HEK293 (cell line): ENCODE data around the gene LY6G5C.

Source experiments
- CTCF ChIA-PET: fragments of 350-600 bp; formaldehyde crosslinking; extraction: SDS; loops from one replicate; lab custom pipeline; 2021; ENCODE audit warnings: antibody characterized with exemption; lab: Yijun Ruan, JAX
- POLR2A ChIA-PET: fragments of 300-600 bp; formaldehyde crosslinking; extraction: SDS; loops from one replicate; lab custom pipeline; 2020; ENCODE audit warnings: antibody characterized with exemption, inconsistent platforms; lab: Yijun Ruan, JAX
- H3K27ac ChIP-seq: fragments of 200-500 bp; sonication (Bioruptor generic); 2 replicates; pipeline ENCODE4 v1.5.1; 2014; ENCODE audit warnings: low read depth, low read length, control low read depth, inconsistent platforms; ENCODE audit errors: extremely low read depth
- H3K36me3 ChIP-seq, 2 experiments: fragments of 200-500 bp in 1 of 2; sonication (Bioruptor generic) in 1 of 2; 1 replicate in 1 of 2; 2 replicates in 1 of 2; pipeline ENCODE4 v1.5.1; 2014 to 2017; ENCODE audit warnings: inconsistent platforms in 2 of 2, low read length in 2 of 2; ENCODE audit not compliant: control insufficient read depth in 2 of 2, insufficient read depth in 1 of 2
- H3K4me1 ChIP-seq: fragments of 200-500 bp; sonication (Bioruptor generic); 2 replicates; pipeline ENCODE4 v1.5.1; 2014; ENCODE audit warnings: mild to moderate bottlenecking, low read length, inconsistent platforms; ENCODE audit not compliant: control insufficient read depth, insufficient read depth
- H3K4me3 ChIP-seq: 2 replicates; pipeline ENCODE4 v1.5.1; 2011; ENCODE audit warnings: low read depth, mild to moderate bottlenecking, control low read depth, low read length, moderate library complexity
- H3K9me3 ChIP-seq: fragments of 200-500 bp; sonication (Bioruptor generic); 2 replicates; pipeline ENCODE4 v1.5.1; 2014; ENCODE audit warnings: low read depth, low read length, inconsistent platforms; ENCODE audit not compliant: control insufficient read depth, insufficient read depth
- BCL11B ChIP-seq: fragments of 450-650 bp; formaldehyde crosslinking; IDR thresholded peaks from 2 replicates; pipeline ENCODE4 v1.5.1; 2016; ENCODE audit warnings: low read depth, missing biosample characterization, missing genetic modification characterization
- KLF10 ChIP-seq: fragments of 450-650 bp; IDR thresholded peaks from 2 replicates; pipeline ENCODE4 v1.5.1; 2018; ENCODE audit warnings: missing biosample characterization, mild to moderate bottlenecking, missing genetic modification characterization
- ZBTB1 ChIP-seq: fragments of 450-650 bp; formaldehyde crosslinking; IDR thresholded peaks from 2 replicates; pipeline ENCODE4 v1.5.1; 2016; ENCODE audit warnings: missing biosample characterization, missing genetic modification characterization
- ZFP41 ChIP-seq: fragments of 450-650 bp; formaldehyde crosslinking; IDR thresholded peaks from 2 replicates; pipeline ENCODE4 v1.5.1; 2016; ENCODE audit warnings: missing biosample characterization, missing genetic modification characterization, borderline replicate concordance
- ZNF114 ChIP-seq: fragments of 450-650 bp; formaldehyde crosslinking; IDR thresholded peaks from 2 replicates; pipeline ENCODE4 v1.5.0; 2017; ENCODE audit warnings: missing biosample characterization, missing genetic modification characterization
- ZNF169 ChIP-seq: fragments of 450-650 bp; formaldehyde crosslinking; IDR thresholded peaks from 2 replicates; pipeline ENCODE4 v1.5.1; 2016; ENCODE audit warnings: missing biosample characterization, missing genetic modification characterization
- ZNF248 ChIP-seq: fragments of 450-650 bp; formaldehyde crosslinking; IDR thresholded peaks from 2 replicates; pipeline ENCODE4 v1.5.1; 2017; ENCODE audit warnings: missing biosample characterization, missing genetic modification characterization
- ZNF404 ChIP-seq: fragments of 450-650 bp; formaldehyde crosslinking; IDR thresholded peaks from 2 replicates; pipeline ENCODE4 v1.5.1; 2017; ENCODE audit warnings: missing biosample characterization, missing genetic modification characterization
- ZNF48 ChIP-seq: fragments of 450-650 bp; formaldehyde crosslinking; IDR thresholded peaks from 2 replicates; pipeline ENCODE4 v1.5.1; 2016; ENCODE audit warnings: missing biosample characterization, missing genetic modification characterization
- ZNF514 ChIP-seq: fragments of 450-650 bp; formaldehyde crosslinking; IDR thresholded peaks from 2 replicates; pipeline ENCODE4 v1.5.1; 2016; ENCODE audit warnings: missing biosample characterization, missing genetic modification characterization
- ZNF530 ChIP-seq: fragments of 450-650 bp; formaldehyde crosslinking; IDR thresholded peaks from 2 replicates; pipeline ENCODE4 v1.5.1; 2016; ENCODE audit warnings: low read depth, missing biosample characterization, missing genetic modification characterization
- ZNF776 ChIP-seq: fragments of 450-650 bp; formaldehyde crosslinking; IDR thresholded peaks from 2 replicates; pipeline ENCODE4 v1.5.0; 2017; ENCODE audit warnings: missing biosample characterization, missing genetic modification characterization, borderline replicate concordance
- ZNF785 ChIP-seq: fragments of 450-650 bp; formaldehyde crosslinking; IDR thresholded peaks from 2 replicates; pipeline ENCODE4 v1.5.1; 2016; ENCODE audit warnings: missing biosample characterization, missing genetic modification characterization
- ZNF791 ChIP-seq: fragments of 450-650 bp; formaldehyde crosslinking; IDR thresholded peaks from 2 replicates; pipeline ENCODE4 v1.5.1; 2016; ENCODE audit warnings: missing biosample characterization, missing genetic modification characterization
- ZXDB ChIP-seq: fragments of 450-650 bp; formaldehyde crosslinking; IDR thresholded peaks from 2 replicates; pipeline ENCODE4 v1.5.1; 2016; ENCODE audit warnings: missing biosample characterization, missing genetic modification characterization
- TF ChIP-seq, protein P1 (sequence below): fragments of 450-650 bp; formaldehyde crosslinking; IDR thresholded peaks from 2 replicates; pipeline ENCODE4; 2016; ENCODE audit warnings: missing biosample characterization, missing genetic modification characterization
- TF ChIP-seq, protein P2 (sequence below): fragments of 450-650 bp; formaldehyde crosslinking; IDR thresholded peaks from 2 replicates; pipeline ENCODE4 v1.5.1; 2016; ENCODE audit warnings: missing biosample characterization, missing genetic modification characterization
- TF ChIP-seq, protein P3 (sequence below): fragments of 450-650 bp; formaldehyde crosslinking; IDR thresholded peaks from 2 replicates; pipeline ENCODE4 v1.5.1; 2016; ENCODE audit warnings: missing biosample characterization, missing genetic modification characterization, low read depth
- TF ChIP-seq, protein P4 (sequence below): fragments of 450-650 bp; formaldehyde crosslinking; IDR thresholded peaks from 2 replicates; pipeline ENCODE4 v1.5.1; 2016; ENCODE audit warnings: missing biosample characterization, missing genetic modification characterization

The LY6G5C gene

DNA sequence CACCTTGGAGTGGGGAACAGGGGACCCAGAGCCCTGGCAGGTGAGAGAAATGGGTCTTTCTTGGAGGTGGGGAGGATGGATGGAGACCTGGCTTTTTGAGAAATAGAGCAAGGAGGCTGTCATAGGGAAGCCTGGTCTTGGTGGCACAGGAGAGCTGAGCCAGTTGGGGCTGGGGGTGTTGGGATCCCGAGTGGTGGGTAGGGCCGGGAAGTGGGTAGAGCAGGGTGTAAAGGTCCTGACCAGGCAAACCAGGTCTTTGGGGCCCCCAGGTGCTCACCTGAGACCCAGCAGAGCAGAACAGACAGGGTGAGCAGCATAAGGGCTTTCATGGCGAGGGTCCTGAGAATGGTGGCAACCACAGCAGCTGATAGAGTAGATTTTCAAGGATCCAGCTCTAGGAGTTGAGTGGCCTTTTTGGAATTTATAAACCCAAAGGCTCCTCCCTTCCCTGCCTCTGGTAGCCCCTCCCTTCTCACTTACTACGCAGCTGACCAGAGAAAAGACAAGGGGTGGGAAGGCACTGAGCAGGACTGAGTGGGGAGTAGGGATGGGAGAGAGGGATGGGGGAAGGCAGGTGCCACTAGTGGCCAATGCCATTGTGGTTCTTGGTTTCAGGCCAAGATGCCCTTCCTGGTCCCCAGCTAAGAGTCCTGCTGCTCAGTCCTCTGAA is 40.6 kb upstream of the LY6G5C start, which contains the start of gene LY6G6C:
TSS of gene LY6G6C (minus strand) at position 396 of the 670 bp plus-strand sequence. CDS start at position 329, 67 bp downstream.
- TF ChIP-seq ZNF791 (tag by site-specific recombination) (no peak), ZNF248 (tag by site-specific recombination) (no peak), ZFP41 (tag by site-specific recombination) (no peak), ZNF169 (tag by site-specific recombination) (no peak), ZNF514 (tag by site-specific recombination) (no peak), ZBTB1 (tag by site-specific recombination) (no peak), ZXDB (no peak), BCL11B (tag by site-specific recombination) (no peak), KLF10 (tag by site-specific recombination) (no peak), ZNF404 (tag by site-specific recombination) (no peak), ZNF530 (no peak), ZNF776 (tag by site-specific recombination) (no peak), ZNF48 (no peak), ZNF785 (tag by site-specific recombination) (no peak), ZNF114 (no peak)
- TF ChIP-seq, protein P1, sequence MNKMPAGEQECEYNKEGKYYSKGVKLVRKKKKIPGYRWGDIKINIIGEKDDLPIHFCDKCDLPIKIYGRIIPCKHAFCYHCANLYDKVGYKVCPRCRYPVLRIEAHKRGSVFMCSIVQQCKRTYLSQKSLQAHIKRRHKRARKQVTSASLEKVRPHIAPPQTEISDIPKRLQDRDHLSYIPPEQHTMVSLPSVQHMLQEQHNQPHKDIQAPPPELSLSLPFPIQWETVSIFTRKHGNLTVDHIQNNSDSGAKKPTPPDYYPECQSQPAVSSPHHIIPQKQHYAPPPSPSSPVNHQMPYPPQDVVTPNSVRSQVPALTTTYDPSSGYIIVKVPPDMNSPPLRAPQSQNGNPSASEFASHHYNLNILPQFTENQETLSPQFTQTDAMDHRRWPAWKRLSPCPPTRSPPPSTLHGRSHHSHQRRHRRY (tag by site-specific recombination) = no peak
- TF ChIP-seq, protein P2, sequence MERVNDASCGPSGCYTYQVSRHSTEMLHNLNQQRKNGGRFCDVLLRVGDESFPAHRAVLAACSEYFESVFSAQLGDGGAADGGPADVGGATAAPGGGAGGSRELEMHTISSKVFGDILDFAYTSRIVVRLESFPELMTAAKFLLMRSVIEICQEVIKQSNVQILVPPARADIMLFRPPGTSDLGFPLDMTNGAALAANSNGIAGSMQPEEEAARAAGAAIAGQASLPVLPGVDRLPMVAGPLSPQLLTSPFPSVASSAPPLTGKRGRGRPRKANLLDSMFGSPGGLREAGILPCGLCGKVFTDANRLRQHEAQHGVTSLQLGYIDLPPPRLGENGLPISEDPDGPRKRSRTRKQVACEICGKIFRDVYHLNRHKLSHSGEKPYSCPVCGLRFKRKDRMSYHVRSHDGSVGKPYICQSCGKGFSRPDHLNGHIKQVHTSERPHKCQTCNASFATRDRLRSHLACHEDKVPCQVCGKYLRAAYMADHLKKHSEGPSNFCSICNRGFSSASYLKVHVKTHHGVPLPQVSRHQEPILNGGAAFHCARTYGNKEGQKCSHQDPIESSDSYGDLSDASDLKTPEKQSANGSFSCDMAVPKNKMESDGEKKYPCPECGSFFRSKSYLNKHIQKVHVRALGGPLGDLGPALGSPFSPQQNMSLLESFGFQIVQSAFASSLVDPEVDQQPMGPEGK (tag by site-specific recombination) = no peak
- TF ChIP-seq, protein P3, sequence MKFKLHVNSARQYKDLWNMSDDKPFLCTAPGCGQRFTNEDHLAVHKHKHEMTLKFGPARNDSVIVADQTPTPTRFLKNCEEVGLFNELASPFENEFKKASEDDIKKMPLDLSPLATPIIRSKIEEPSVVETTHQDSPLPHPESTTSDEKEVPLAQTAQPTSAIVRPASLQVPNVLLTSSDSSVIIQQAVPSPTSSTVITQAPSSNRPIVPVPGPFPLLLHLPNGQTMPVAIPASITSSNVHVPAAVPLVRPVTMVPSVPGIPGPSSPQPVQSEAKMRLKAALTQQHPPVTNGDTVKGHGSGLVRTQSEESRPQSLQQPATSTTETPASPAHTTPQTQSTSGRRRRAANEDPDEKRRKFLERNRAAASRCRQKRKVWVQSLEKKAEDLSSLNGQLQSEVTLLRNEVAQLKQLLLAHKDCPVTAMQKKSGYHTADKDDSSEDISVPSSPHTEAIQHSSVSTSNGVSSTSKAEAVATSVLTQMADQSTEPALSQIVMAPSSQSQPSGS (tag by site-specific recombination) = no peak
- TF ChIP-seq, protein P4, sequence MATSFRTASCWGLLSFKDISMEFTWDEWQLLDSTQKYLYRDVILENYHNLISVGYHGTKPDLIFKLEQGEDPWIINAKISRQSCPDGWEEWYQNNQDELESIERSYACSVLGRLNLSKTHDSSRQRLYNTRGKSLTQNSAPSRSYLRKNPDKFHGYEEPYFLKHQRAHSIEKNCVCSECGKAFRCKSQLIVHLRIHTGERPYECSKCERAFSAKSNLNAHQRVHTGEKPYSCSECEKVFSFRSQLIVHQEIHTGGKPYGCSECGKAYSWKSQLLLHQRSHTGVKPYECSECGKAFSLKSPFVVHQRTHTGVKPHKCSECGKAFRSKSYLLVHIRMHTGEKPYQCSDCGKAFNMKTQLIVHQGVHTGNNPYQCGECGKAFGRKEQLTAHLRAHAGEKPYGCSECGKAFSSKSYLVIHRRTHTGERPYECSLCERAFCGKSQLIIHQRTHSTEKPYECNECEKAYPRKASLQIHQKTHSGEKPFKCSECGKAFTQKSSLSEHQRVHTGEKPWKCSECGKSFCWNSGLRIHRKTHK (tag by site-specific recombination) = no peak
- no peaks in the 10 kb centered on the region for H3K9me3 ChIP-seq
- no peak within 1 kb of the TSS for H3K27ac ChIP-seq
- ChIA-PET CTCF (interaction anchor here (0.8 kb wide), 1 partner anchor 41 kb away, joined by 4 read pairs; the partner anchor contains the start of gene LY6G5C), POLR2A (interaction anchor here (1.1 kb wide), 1 partner anchor 106 kb away, joined by 4 read pairs; the partner anchor contains the start of gene HSPA1B)
- H3K4me3 ChIP-seq = no peak within 1 kb of the TSS
- H3K36me3 ChIP-seq = peaks cover 0 to 4% of the 10 kb centered on the region in 2 experiments; a peak in 1 of 3 replicates
- no peaks in the 10 kb centered on the region for H3K4me1 ChIP-seq
